HG03103 (cell line): ENCODE data around the gene CDKN1A.

Experiments used
- ATAC-seq: cut with Tn5 transposase; IDR thresholded peaks from one replicate; pipeline ENCODE4 v1.9.1; 2021; ENCODE audit warnings: low read depth; ENCODE audit not compliant: unreplicated experiment

CDKN1A gene

DNA sequence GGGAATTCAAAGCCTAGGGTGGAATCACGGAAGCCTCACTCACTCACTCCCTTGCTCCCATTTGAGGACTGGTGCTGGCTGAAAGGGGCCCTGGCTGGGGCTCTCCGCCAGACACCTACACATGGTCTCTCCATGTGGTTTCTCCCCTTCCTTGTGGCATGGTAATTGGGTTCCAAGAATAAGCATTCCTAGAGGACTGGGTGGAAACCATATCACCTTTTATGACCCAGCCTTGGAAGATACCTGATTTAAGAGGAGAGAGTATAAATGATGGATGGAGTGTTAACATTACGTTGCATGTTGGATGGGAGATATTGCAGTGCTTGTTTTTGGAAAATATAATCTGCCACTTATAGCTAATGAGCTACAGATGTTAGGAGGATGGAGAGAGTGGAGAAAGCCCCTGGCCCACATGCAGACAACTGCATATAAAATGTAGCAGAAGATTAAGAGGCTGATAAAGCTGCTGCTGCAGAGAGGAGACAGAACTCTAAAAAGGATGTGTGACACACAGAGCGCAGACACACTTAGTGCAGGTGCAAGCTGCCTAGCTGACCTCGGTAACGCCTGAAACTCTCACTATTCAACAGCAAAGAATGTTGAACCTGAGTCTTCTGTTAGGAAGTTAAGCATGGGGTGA, 23.3 kb upstream of the CDKN1A start:
- no peak for ATAC-seq

DNA sequence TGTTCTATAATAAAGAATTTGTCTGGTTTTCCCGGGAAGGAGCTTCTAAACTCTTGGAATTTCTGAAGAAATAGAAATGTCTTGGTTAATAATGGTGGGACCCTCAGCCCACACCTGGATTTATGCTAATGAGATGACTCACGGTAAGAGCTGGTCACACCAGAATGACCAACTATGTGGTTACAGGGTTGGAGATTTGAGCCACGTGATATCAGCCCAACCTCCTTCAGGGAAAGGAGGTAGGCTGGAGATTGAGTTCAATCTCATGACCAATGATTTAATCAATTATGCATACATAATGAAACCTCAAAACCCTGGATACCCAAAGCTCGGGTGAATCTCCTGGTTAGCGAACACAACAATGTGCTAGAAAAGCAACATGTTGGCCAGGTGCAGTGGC, 22.1 kb upstream of the CDKN1A start:
- ATAC-seq: no peak

DNA sequence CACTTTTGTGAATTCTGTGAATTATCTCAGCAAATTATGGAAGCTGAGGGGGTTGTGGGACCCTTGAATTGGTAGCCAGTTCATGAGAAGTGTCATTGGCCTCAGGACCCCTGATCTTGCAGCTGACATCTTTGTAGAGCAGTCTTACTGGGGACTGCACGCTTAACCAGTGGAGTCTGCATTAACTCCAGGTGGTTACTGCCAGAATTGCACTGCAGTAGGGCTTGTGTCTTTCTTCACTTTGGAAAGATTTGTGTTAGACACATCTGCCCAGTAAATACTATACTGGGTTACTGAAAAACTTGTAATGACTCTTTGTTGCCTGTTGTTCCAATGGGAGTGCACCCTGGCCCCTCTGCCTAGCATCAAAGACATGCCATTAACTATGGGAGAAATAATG, 21.2 kb upstream of the CDKN1A start:
- no peak for ATAC-seq

DNA sequence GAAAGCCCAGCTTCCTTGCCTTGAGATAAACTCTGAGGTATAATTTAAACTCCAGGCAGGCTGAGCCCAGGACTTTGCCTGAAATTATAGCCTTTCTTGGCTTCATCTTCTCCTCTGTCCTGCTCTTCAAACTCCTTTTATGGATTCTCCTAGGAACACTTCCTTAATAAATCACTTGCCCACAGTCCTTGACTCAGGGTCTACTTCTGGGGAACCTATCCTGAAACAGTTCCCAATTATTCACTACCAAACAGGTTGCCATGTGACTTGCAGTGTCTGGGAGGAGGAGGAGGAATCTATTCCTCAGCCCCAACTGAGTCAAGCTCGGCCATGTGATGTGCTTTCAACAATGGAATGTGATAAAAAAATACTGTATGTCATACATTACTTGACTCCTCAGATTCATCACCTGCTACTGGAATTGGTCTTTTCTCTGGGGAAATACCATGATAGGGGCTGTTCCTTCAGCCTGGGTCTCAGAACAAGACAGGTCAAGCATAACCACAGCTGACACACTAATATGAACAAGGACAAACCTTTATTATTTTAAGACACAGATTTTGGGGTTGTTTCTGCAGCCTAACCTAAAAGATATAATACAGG, 20.5 kb upstream of the CDKN1A start:
- no peak for ATAC-seq

DNA sequence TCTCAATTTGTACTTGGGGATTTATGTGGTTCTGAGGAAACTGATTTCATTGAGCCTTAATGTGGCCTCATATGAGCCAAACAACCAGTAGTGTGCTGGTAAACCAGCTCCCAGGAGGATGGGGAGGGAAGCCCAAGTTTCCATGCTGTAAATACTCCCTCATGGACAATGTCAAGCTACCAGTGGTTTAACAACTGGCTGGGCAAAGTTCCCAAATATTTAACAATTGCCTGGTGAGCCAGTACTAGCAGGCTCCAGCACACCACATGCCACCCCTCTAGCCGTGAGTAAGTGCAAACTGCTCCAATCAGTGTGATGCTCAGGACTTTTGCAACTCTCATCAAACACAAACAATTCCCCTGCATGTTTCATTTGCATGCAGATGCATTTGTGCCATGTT, 19.2 kb upstream of the CDKN1A start:
- no peak for ATAC-seq

DNA sequence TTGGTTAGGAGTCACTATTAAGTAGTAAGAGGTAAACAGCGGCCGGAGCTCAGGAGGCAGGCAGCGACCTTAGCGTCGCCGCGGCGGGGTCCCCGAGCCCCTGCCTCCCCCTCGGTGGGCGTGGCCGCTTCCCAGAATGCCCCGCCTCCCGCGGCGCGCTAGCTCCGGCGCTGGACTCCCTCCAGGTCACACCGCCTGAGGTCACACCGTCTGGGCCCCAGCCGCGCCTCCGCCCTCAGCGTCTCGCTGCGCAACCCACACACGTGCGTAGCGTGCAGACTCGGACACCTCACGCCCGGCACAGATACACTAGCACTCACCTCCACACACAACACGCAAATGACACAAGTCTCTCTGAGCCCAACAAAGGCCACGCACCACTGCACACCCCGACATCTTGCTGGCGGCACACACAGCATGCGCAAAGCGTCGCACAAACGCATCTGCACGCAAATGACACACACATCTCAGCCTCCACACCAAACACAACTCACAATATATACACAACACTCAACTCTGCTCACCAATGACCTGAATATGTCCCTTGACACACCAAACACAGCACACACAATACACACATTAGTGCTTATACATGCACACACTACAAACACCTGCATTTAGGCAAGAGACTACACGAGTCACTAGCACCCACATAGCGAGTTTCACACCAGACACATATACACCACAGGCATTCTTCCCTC, 17.6 kb upstream of the CDKN1A start:
- ATAC-seq: no peak

DNA sequence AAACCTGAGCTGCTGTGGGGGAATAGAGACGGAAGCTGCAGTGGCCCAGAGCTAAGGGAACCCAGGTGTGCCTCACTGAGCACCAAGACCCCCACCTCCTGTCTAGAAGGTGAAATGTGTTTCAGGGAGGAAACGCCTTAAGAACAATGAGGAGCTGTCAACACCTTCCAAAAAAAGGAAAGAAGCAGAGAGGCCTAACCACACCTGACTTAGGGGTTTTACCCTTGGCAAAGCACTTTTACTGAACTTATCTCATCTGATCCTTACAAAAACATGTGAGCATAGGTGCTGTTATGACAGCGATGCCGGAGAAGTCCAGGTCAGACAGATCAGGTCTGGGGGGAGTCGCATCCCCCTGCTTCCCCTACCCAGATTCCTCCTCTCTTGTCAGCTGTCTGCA, 16.1 kb upstream of the CDKN1A start:
- no peak for ATAC-seq

DNA sequence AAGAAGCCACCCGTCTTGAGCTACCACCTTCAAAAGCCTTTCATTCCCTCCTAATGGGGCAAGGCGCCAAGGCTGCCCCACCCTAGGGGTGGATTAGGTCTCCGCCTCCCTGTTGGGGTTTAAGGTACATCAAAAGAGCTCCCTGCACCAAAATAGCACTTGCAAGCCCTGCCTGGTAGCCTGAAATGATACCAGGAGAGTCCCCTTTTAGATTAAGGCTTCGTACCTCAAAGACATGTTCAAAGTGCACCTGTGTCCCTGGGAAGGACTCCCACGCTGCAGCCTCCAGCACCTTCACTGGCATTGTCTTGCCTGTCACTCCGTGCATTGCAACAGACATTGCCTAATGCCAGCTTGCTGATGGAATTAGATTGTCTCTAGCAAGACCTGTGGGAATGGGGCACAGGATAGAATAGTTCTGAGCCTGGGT, 15.7 kb upstream of the CDKN1A start:
- no peak for ATAC-seq

DNA sequence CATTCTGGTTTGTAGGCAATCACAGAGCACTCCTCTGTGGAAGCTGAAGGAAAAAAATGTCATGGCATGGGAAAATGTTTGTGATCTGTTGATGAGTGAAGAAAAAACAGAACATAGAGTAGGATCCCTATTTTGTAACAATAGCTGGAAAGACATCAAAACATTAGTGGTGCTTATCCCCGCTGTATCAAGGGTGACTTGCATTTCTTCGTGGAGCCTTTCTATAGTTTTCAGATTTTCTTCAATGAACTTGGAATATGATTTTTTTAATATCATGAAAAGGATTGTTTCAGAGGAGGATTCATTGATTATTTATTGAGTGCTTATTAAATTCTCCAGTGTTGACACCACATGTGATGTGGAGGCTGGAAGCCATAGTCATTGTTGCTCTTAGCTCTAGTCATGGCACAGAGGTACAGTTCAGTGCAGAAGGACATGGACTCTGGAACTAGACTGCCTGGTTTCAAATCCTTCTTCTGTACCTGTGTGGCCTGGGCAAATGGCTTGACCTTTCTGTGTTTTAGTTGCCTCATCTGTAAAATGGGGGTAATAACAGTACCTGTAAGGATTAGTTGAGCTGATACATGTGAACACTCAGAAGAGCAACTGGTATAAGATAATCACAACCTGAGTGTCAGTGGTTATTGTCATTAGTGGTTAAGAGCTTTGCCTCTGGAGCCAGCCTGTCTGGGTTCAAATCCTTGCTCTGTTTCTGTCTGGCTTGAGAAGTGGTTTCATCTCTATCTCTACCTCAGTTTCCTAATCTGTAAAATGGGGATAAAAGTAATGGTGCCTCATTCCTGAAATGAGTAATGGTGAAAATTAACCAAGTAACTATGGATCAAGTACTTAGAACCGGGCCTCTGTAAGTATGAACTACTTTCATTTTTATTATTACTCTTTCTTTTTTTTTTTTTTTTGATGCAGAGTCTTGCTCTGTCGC, 14.7 kb upstream of the CDKN1A start:
- ATAC-seq: no peak

DNA sequence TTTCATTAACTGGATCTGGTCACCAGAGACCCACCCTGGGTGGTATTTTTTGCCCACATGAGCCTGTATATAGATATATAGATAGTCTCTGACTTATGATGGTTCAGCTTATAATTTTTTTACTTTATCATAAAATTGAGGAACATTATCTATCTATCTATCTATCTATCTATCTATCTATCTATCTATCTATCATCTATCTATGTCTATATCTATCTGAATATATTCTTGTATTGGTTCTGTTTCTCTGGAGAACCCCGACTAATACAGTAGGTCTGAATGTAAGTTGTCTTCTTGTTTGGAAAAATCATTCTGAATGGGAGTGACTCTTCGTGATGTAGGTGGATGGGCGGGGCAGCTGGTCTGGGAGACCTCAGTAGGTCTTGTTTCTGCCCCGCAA, 13.3 kb upstream of the CDKN1A start:
- ATAC-seq: no peak

DNA sequence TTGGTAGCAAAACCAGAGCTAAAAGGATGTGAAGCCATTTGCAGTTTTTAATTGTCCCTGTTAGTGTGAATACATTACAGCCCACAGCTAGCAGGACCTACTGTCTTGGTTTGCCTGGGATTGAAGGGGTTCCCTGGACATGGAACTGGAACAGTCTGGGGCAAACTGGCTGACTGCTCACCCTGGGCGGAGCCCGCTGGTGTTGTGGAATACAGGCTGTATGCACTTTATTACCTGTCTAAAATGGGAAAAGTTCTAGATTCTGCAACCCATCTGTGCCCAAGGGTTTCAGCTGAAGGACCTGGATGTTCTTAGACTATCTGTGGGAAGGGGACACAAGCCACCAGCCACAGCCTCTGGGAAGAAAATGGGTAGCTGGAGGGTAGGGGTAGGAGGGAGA, 12.2 kb upstream of the CDKN1A start:
- no peak for ATAC-seq

DNA sequence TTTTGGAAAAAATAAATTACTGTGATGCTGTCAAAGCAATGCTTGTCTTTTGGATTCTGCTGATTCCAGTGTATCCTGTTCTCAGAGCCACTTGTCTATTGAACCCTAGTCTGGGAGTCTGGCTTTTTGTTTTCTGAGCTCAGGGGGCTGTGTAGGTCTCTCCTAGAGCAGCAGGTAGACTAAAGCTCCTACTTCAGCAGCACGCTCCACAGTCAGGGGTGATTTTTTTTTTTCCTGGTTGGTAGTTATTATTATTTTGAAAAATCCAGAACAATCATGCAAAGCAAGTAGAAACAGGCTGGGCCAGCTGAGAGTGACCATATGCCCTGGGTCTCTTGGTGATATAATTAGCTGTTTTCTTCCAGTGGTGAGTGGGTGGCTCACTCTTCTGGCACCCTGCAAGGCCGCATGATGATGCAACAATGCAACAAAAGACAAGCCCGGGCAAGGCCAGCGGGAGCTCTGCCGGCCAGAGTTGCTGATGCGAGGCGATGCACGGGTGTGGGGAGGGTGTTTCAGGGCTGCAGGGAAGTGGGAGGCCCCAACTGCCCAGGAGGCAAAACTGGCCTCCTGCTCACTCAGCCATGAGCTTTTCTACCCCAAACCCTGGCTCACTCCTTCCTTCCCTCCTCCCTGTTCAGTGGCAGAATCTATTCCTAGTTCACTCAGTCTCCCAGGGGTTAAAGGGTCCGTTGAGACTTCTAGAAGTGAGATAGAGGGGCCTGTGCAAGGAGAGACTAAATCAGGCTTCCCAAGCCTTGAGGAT, 11.5 kb upstream of the CDKN1A start:
- no peak for ATAC-seq

DNA sequence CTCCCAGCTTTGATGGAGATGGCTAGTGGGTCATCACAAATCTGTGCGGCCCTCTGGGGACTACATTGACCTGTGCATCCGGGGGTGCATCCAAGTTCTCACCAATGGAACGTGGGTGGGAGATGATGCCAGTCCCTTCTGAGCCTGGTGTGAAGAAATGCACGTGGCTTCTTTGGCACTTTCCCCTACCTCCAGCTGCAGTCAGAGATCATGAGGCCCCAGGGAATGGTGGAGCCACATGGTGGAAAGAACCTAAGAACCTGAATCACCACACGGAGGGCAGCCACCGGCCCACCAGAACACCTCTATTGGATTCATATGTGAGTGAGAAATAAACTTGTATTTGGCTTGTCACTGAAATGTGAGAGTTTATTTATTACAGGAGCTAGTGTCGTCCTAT, 9.9 kb upstream of the CDKN1A start:
- no peak for ATAC-seq

DNA sequence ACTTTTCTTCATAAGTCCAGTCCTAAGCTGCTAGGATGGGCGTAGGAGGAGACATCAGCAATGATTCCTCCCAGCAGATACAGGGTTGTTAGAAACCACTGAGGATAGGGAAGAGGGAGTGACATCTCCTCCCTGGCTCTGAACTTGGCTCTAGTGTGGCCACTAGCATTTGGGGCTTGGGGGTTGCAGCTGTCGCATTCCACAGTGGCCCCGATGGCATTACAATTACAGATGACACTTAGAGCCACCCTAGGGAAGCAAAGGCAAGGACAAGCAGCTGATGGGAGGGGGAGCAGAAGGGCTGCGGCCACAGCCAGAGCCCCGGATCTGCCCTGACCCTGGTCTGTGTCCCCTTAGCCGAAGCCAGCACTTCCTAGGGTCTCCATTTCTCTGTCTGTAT, 9.5 kb upstream of the CDKN1A start:
- ATAC-seq: no peak

DNA sequence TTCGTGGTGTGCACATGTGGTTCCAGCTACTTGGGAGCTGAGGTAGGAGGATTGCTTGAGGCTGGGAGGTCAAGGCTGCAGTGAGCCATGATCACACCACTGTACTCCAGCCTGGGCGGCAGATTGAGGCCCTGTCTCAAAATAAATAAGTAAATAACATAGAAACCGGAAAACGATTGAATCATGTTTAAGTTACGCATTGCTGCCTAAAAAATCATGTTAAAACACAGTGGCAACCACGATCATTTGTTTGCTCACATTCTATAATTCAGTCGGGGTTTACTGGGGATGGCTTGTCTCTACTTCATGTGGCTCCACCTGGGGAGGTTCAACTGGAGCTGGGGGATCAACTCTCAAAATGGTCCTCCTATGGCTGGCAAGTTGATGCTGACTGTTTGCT, 8.2 kb upstream of the CDKN1A start:
- no peak for ATAC-seq

DNA sequence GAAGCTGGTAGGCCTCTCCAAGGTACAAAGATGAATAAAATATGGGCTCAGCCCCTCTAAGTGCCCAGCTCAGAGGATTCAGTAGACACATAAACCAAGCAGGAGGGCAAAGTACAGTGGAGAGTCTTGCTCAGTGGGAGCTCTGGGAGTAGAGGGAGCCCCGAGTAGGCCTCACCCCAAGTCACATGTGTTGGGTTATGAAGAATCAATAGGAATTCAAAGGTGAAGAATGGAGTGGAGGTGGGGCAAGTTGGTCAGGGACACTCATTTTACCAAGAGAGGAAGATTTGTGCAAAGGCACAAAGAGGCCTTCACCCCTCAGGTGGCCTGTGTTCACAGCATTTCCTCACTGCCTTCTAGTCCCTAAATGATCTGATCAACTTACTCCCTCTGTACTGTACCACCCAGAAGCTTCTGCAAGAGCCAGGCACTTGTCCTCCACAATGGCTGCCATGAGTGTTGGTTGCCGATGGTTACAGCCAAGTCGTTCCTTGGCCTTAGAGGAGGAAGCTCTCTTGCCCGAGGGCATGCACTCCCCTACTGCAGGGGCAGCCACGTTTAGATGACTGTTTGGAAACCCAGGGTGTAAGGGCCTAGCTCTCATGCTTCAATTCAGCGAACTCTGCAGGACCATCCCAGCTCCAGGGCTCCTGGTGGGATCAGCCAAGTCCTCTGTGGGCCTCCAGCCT, 6.7 kb upstream of the CDKN1A start:
- ATAC-seq: no peak

DNA sequence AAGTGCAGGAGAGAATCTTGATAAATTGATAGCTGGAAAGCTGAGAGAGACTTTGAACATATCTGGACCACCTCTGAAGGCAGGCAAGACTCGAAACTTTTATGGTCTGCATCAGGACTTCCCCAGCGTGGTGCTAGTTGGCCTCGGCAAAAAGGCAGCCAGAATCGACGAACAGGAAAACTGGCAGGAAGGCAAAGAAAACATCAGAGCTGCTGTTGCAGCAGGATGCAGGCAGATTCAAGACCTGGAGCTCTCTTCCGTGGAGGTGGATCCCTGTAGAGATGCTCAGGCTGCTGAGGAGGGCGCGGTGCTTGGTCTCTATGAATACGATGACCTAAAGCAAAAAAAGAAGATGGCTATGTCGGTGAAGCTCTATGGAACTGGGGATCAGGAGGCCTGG, 4.6 kb upstream of the CDKN1A start:
- ATAC-seq: no peak

DNA sequence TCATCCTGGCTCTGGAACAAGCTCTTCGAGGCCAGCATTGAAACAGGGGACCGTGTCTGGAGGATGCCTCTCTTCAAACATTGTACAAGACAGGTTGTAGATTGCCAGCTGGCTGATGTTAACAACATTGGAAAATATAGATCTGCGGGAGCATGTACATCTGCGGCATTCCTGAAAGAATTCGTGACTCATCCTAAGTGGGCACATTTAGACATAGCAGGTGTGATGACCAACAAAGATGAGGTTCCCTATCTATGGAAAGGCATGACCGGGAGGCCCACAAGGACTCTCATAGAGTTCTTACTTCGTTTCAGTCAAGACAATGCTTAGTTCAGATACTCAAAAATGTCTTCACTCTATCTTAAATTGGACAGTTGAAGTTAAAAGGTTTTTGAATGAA, 3.6 kb upstream of the CDKN1A start:
- no peak for ATAC-seq

DNA sequence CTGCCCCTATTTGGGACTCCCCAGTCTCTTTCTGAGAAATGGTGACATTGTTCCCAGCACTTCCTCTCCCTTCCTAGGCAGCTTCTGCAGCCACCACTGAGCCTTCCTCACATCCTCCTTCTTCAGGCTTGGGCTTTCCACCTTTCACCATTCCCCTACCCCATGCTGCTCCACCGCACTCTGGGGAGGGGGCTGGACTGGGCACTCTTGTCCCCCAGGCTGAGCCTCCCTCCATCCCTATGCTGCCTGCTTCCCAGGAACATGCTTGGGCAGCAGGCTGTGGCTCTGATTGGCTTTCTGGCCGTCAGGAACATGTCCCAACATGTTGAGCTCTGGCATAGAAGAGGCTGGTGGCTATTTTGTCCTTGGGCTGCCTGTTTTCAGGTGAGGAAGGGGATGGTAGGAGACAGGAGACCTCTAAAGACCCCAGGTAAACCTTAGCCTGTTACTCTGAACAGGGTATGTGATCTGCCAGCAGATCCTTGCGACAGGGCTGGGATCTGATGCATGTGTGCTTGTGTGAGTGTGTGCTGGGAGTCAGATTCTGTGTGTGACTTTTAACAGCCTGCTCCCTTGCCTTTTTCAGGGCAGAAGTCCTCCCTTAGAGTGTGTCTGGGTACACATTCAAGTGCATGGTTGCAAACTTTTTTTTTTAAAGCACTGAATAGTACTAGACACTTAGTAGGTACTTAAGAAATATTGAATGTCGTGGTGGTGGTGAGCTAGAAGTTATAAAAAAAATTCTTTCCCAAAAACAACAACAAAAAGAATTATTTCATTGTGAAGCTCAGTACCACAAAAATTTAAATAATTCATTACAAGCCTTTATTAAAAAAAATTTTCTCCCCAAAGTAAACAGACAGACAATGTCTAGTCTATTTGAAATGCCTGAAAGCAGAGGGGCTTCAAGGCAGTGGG, 2.1 kb upstream of the CDKN1A start:
- ATAC-seq: no peak
